CD4-positive, alpha-beta T cell treated with Interleukin-21 for 1 hour (primary cell): ENCODE data around the gene PAN3.
A peak's percentile ranks its signal among the peaks of the same experiment; 100 is the strongest.

Experiments
- DNase-seq: peaks from one replicate; pipeline ENCODE4 v3.0.0-alpha.2; 2020

Gene PAN3

GRCh38 chr13:28316129-28316528, 177.8 kb downstream of the PAN3 start:
- no peak for DNase-seq

- DNase-seq: no peak
Observed at GRCh38 chr13:28316836-28317235, 178.5 kb downstream of the PAN3 start.

- no peak for DNase-seq
Observed at GRCh38 chr13:28318496-28318895, 180.2 kb downstream of the PAN3 start.

GRCh38 chr13:28319528-28319927, 181.2 kb downstream of the PAN3 start:
- no peak for DNase-seq

- DNase-seq: no peak
Observed at GRCh38 chr13:28320209-28320608, 181.9 kb downstream of the PAN3 start.

- DNase-seq: no peak
Observed at GRCh38 chr13:28320884-28321574, 182.7 kb downstream of the PAN3 start.

GRCh38 chr13:28321756-28322155, 183.4 kb downstream of the PAN3 start:
- no peak for DNase-seq

- no peak for DNase-seq
Observed at GRCh38 chr13:28322256-28322905, 184.0 kb downstream of the PAN3 start.

GRCh38 chr13:28324181-28324789, 185.9 kb downstream of the PAN3 start:
- DNase-seq: peak; percentile 53

- no peak for DNase-seq
Observed at GRCh38 chr13:28325022-28325421, 186.7 kb downstream of the PAN3 start.

GRCh38 chr13:28326056-28326455, 187.7 kb downstream of the PAN3 start:
- DNase-seq: no peak

- no peak for DNase-seq
Observed at GRCh38 chr13:28327373-28328270, 189.3 kb downstream of the PAN3 start.

GRCh38 chr13:28328271-28328607, 189.9 kb downstream of the PAN3 start:
- DNase-seq: no peak

- no peak for DNase-seq
Observed at GRCh38 chr13:28329395-28330158, 191.2 kb downstream of the PAN3 start.

GRCh38 chr13:28333204-28333881, 195.0 kb downstream of the PAN3 start:
- DNase-seq: no peak

- no peak for DNase-seq
Observed at GRCh38 chr13:28336193-28336657, 197.9 kb downstream of the PAN3 start.

- DNase-seq: no peak
Observed at GRCh38 chr13:28337166-28338005, 199.0 kb downstream of the PAN3 start.

GRCh38 chr13:28338006-28338574, 199.7 kb downstream of the PAN3 start:
- DNase-seq: no peak

- no peak for DNase-seq
Observed at GRCh38 chr13:28338742-28339141, 200.4 kb downstream of the PAN3 start.

GRCh38 chr13:28339419-28339818, 201.1 kb downstream of the PAN3 start:
- DNase-seq: no peak
